OCI-LY7 (cell line): Measurements from ENCODE around the gene KLHL8. TPM values are rescaled to one million over a fixed set of nuclear protein-coding genes. Genes with fewer than 3 reads are reported as not detected.

ENCODE experiments used
- BruUV-seq: library from RNA; stranded (reverse); fragments of 400-500 nt; replicated peaks from 2 replicates; lab custom pipeline; 2021; lab: Mats Ljungman, UMichigan
- CTCF ChIA-PET: fragments of 300-600 bp; sonication (Branson Sonifier 250); formaldehyde crosslinking; loops from one replicate; lab custom pipeline; 2022; ENCODE audit warnings: antibody characterized with exemption; ENCODE audit not compliant: unreplicated experiment; lab: Charles Lee
- POLR2A ChIA-PET: fragments of 300-600 bp; sonication (Branson Sonifier 250); formaldehyde crosslinking; loops from one replicate; lab custom pipeline; 2022; ENCODE audit warnings: antibody characterized with exemption; lab: Charles Lee
- DNase-seq: peaks from one replicate; pipeline ENCODE4 v3.0.0-alpha.2; 2015; ENCODE audit warnings: low spot score
- H2AFZ ChIP-seq: fragments of 200-600 bp; sonication (generic), shearing (Covaris generic); 2 replicates; pipeline ENCODE4 v1.6.1; 2014; ENCODE audit warnings: mild to moderate bottlenecking, antibody characterized with exemption, low read length, moderate library complexity
- H3K27ac ChIP-seq: fragments of 200-600 bp; sonication (generic); 2 replicates; pipeline ENCODE4 v1.5.1; 2014; ENCODE audit warnings: mixed run types, low read depth, mild to moderate bottlenecking, moderate library complexity, low read length, inconsistent platforms; ENCODE audit not compliant: poor library complexity, severe bottlenecking
- H3K36me3 ChIP-seq: fragments of 200-600 bp; sonication (generic); 2 replicates; pipeline ENCODE4 v1.6.1; 2014; ENCODE audit warnings: mild to moderate bottlenecking, antibody characterized with exemption, low read length, moderate library complexity, mixed read lengths; ENCODE audit not compliant: insufficient read depth
- H3K4me1 ChIP-seq: fragments of 200-600 bp; sonication (generic); 2 replicates; pipeline ENCODE4 v1.5.1; 2014; ENCODE audit warnings: mild to moderate bottlenecking, low read length; ENCODE audit not compliant: insufficient read depth, poor library complexity, severe bottlenecking
- H3K4me2 ChIP-seq: fragments of 200-600 bp; sonication (generic); 2 replicates; pipeline ENCODE4 v1.6.1; 2014; ENCODE audit warnings: mild to moderate bottlenecking, low read length
- H3K4me3 ChIP-seq: fragments of 200-600 bp; sonication (generic); 2 replicates; pipeline ENCODE4 v1.5.1; 2014; ENCODE audit warnings: mild to moderate bottlenecking, low read depth, low read length; ENCODE audit not compliant: poor library complexity, severe bottlenecking
- H3K79me2 ChIP-seq: fragments of 200-600 bp; sonication (generic); 2 replicates; pipeline ENCODE4 v1.6.1; 2016; ENCODE audit warnings: low read depth, mild to moderate bottlenecking, low read length, moderate library complexity, mixed read lengths; ENCODE audit not compliant: insufficient read depth
- H3K9me2 ChIP-seq: fragments of 200-600 bp; sonication (generic); 2 replicates; pipeline ENCODE4 v1.6.1; 2016; ENCODE audit warnings: mild to moderate bottlenecking, low read length, mixed read lengths; ENCODE audit not compliant: insufficient read depth
- H3K9me3 ChIP-seq: fragments of 200-600 bp; sonication (generic); 2 replicates; pipeline ENCODE4 v1.6.1; 2014; ENCODE audit warnings: mild to moderate bottlenecking, mixed run types, low read length, mixed read lengths
- H4K20me1 ChIP-seq: fragments of 200-600 bp; sonication (generic); 2 replicates; pipeline ENCODE4 v1.6.1; 2014; ENCODE audit warnings: mild to moderate bottlenecking, antibody characterized with exemption, low read length, moderate library complexity, mixed read lengths; ENCODE audit not compliant: insufficient read depth
- EZH2phosphoT487 ChIP-seq: fragments of 200-600 bp; sonication (generic); IDR thresholded peaks from 2 replicates; pipeline ENCODE4 v1.6.1; 2018; ENCODE audit warnings: low read depth, borderline replicate concordance, mild to moderate bottlenecking, mixed run types, antibody characterized with exemption, low read length, moderate library complexity, mixed read lengths
- intact Hi-C: fragments of 100-400 bp; cut with micrococcal nuclease; formaldehyde crosslinking; loops from one replicate; pipeline ENCODE4 v1.10.0; 2022; ENCODE audit not compliant: unreplicated experiment
- total RNA-seq, 2 experiments: library from RNA; depleted of rRNA in 1 of 2; stranded (reverse); fragments of >200 nt in 1 of 2; shearing (Covaris generic) in 1 of 2; gene quantifications; 2 replicates each; pipeline ENCODE4 v1.2.3, GENCODE V29; 2014 to 2022
- TF ChIP-seq, protein P1 (sequence below): fragments of 200-600 bp; sonication (generic); conservative IDR thresholded peaks from 2 replicates; pipeline ENCODE4 v1.5.1; 2014; ENCODE audit warnings: mild to moderate bottlenecking, antibody characterized with exemption, low read length, moderate library complexity, mixed read lengths

KLHL8 gene
- total RNA-seq, 2 experiments from 2014 or later = 9.0 to 23.4 TPM

DNA sequence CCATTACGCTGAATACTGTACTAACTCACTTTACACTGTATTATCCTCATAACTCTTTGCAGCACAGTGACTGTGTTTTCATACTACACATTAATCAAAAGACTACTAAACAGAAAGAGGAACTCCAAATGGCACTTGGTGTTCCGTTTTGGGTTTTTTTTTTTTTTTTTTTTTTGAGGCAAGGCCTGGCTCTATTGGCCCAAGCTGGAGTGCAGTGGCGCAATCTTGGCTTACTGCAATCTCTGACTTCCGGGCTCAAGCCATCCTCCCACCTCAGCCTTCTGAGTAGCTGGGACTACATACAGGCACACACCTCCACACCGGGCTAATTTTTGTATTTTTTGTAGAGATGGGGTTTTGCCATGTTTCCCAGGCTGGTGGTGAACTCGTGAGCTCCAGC is 10.7 kb downstream of the KLHL8 start:
- 0 out of 2 replicates have a peak, but pooled peaks cover 12% of the 10 kb centered on the region for H4K20me1 ChIP-seq
- H3K4me3 ChIP-seq = no peak overlapping the region
- intact Hi-C loops = no loop called here
- peaks cover 9% of the 10 kb centered on the region for H3K4me1 ChIP-seq
- H3K27ac ChIP-seq = no peak overlapping the region
- TF ChIP-seq, protein P1, sequence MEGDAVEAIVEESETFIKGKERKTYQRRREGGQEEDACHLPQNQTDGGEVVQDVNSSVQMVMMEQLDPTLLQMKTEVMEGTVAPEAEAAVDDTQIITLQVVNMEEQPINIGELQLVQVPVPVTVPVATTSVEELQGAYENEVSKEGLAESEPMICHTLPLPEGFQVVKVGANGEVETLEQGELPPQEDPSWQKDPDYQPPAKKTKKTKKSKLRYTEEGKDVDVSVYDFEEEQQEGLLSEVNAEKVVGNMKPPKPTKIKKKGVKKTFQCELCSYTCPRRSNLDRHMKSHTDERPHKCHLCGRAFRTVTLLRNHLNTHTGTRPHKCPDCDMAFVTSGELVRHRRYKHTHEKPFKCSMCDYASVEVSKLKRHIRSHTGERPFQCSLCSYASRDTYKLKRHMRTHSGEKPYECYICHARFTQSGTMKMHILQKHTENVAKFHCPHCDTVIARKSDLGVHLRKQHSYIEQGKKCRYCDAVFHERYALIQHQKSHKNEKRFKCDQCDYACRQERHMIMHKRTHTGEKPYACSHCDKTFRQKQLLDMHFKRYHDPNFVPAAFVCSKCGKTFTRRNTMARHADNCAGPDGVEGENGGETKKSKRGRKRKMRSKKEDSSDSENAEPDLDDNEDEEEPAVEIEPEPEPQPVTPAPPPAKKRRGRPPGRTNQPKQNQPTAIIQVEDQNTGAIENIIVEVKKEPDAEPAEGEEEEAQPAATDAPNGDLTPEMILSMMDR = no peak
- TF ChIP-seq EZH2phosphoT487 = no peak
- H3K79me2 ChIP-seq = peaks cover 21% of the 10 kb centered on the region; the same call in 1 of the 2 replicates
- no peaks in the 10 kb centered on the region for H3K9me2 ChIP-seq
- no peak overlapping the region for H2AFZ ChIP-seq
- BruUV-seq = no TSS peak
- peak; percentile 35 for DNase-seq
- POLR2A ChIA-PET = interaction anchor here (0.7 to 0.9 kb wide), 3 partner anchors 10 to 271 kb away, joined by 3 to 5 read pairs (median 5); no protein-coding TSS in a partner anchor
- CTCF ChIA-PET = interaction anchor here (1.4 kb wide), 1 partner anchor 10 kb away, joined by 3 read pairs; no protein-coding TSS in a partner anchor
- no peak overlapping the region; the same call in 1 of the 2 replicates for H3K4me2 ChIP-seq
- no peaks in the 10 kb centered on the region for H3K9me3 ChIP-seq
- H3K36me3 ChIP-seq = no peaks in the 10 kb centered on the region

DNA sequence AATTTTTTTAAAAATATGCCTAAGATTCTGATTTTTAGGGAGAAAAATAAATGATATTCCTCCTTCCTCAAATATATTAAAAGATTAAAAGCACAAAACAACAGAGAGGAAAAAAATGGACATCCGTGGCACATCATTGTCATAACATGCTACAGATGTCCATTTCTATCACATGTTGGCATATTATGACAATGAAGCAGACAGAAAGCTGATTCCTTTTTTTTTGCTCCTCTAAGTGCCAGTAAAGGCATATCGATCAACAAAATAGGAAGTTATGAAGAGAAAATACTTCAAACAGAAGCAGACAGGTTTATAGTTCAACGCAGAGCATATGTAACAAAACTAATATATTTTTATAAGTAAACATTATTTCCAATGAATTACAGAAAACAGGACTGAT is 11.2 kb downstream of the KLHL8 start:
- Histone ChIP-seq H3K4me2 (no peak overlapping the region; the same call in 1 of the 2 replicates), H2AFZ (no peak overlapping the region)

More for the DNA sequence above, 11.2 kb downstream of the KLHL8 start:
- intact Hi-C loops = no loop called here
- no peak for DNase-seq
- H3K36me3 ChIP-seq = no peaks in the 10 kb centered on the region
- peaks cover 9% of the 10 kb centered on the region for H3K4me1 ChIP-seq
- H4K20me1 ChIP-seq = 0 out of 2 replicates have a peak, but pooled peaks cover 12% of the 10 kb centered on the region
- ChIA-PET POLR2A (interaction anchor here (0.5 to 1.1 kb wide), 6 partner anchors 9 to 466 kb away, joined by 3 to 5 read pairs (median 4); no protein-coding TSS in a partner anchor), CTCF (interaction anchor here (1.4 kb wide), 1 partner anchor 10 kb away, joined by 3 read pairs; no protein-coding TSS in a partner anchor)
- no peak overlapping the region for H3K4me3 ChIP-seq
- peaks cover 25% of the 10 kb centered on the region; the same call in 1 of the 2 replicates for H3K79me2 ChIP-seq
- H3K9me2 ChIP-seq = no peaks in the 10 kb centered on the region
- no peak for TF ChIP-seq EZH2phosphoT487
- TF ChIP-seq, protein P1 = no peak
- no TSS peak for BruUV-seq
- no peaks in the 10 kb centered on the region for H3K9me3 ChIP-seq
- no peak overlapping the region for H3K27ac ChIP-seq
